ENCODE measurements around the gene IL1R1. TPM values are rescaled to one million over a fixed set of nuclear protein-coding genes. Genes with fewer than 3 reads are reported as not detected.

Gene IL1R1
- total RNA-seq, 1 donor from 2014 or later, result 0.05 TPM

- intact Hi-C loops (cut with micrococcal nuclease), result no loop called here
Observed at GRCh38 chr2:102171946-102172345, 29.4 kb downstream of the IL1R1 start.

- intact Hi-C loops (cut with micrococcal nuclease), result no loop called here
Observed at GRCh38 chr2:102172745-102173144, 30.2 kb downstream of the IL1R1 start.

- intact Hi-C loops (cut with micrococcal nuclease), result no loop called here
Observed at GRCh38 chr2:102176172-102176571, 33.6 kb downstream of the IL1R1 start.

- intact Hi-C loops (cut with micrococcal nuclease), result no loop called here
Observed at GRCh38 chr2:102177814-102178478, 35.4 kb downstream of the IL1R1 start.

GRCh38 chr2:102179061-102179460, 36.5 kb downstream of the IL1R1 start:
- intact Hi-C loops (cut with micrococcal nuclease), result no loop called here

- intact Hi-C loops (cut with micrococcal nuclease), result no loop called here
Observed at GRCh38 chr2:102179788-102180686, 37.5 kb downstream of the IL1R1 start.

- intact Hi-C loops (cut with micrococcal nuclease), result no loop called here
Observed at GRCh38 chr2:102180687-102180999, 38.1 kb downstream of the IL1R1 start.

GRCh38 chr2:102181376-102181775, 38.8 kb downstream of the IL1R1 start:
- intact Hi-C loops (cut with micrococcal nuclease), result no loop called here

GRCh38 chr2:102181919-102182635, 39.5 kb downstream of the IL1R1 start:
- intact Hi-C loops (cut with micrococcal nuclease), result no loop called here

- intact Hi-C loops (cut with micrococcal nuclease), result loop anchor here (2.0 kb wide), 1 partner anchor 57 kb away; no protein-coding TSS in a partner anchor
Observed at GRCh38 chr2:102184018-102184417, 41.5 kb downstream of the IL1R1 start.

GRCh38 chr2:102184568-102184967, 42.0 kb downstream of the IL1R1 start:
- intact Hi-C loops (cut with micrococcal nuclease), result loop anchor here (2.0 kb wide), 1 partner anchor 56 kb away; no protein-coding TSS in a partner anchor

- intact Hi-C loops (cut with micrococcal nuclease), result loop anchor here (2.0 to 5.0 kb wide), 2 partner anchors 55 to 257 kb away; no protein-coding TSS in a partner anchor
Observed at GRCh38 chr2:102185347-102185746, 42.8 kb downstream of the IL1R1 start.

- intact Hi-C loops (cut with micrococcal nuclease), result loop anchor here (5.0 kb wide), 1 partner anchor 255 kb away; no protein-coding TSS in a partner anchor
Observed at GRCh38 chr2:102186791-102187495, 44.4 kb downstream of the IL1R1 start, which contains the start of gene IL1RL2. IL1RL2 (plus strand) TSS chr2:102187023; CDS start chr2:102187868, 845 bp downstream.

- intact Hi-C loops (cut with micrococcal nuclease), result loop anchor here (5.0 kb wide), 1 partner anchor 255 kb away; no protein-coding TSS in a partner anchor
Observed at GRCh38 chr2:102187496-102188150, 45.1 kb downstream of the IL1R1 start.

- intact Hi-C loops (cut with micrococcal nuclease), result no loop called here
Observed at GRCh38 chr2:102190430-102191107, 48.0 kb downstream of the IL1R1 start.

GRCh38 chr2:102191501-102191900, 49.0 kb downstream of the IL1R1 start:
- intact Hi-C loops (cut with micrococcal nuclease), result no loop called here

GRCh38 chr2:102193074-102193473, 50.5 kb downstream of the IL1R1 start:
- intact Hi-C loops (cut with micrococcal nuclease), result no loop called here

- intact Hi-C loops (cut with micrococcal nuclease), result no loop called here
Observed at GRCh38 chr2:102194609-102195268, 52.2 kb downstream of the IL1R1 start.

All from T-helper 2 cell treated with Interferon-gamma antibody and Interleukin-4, amounts not matched to agents 100 ng/mL and 5 ng/mL, for 36 hours (primary cell).